ENCODE results near the gene LRP6. TPM values are rescaled to one million over a fixed set of nuclear protein-coding genes. Genes with fewer than 3 reads are reported as not detected.

The LRP6 gene
- polyA plus RNA-seq, 1 donor, result 25.2 TPM

DNA sequence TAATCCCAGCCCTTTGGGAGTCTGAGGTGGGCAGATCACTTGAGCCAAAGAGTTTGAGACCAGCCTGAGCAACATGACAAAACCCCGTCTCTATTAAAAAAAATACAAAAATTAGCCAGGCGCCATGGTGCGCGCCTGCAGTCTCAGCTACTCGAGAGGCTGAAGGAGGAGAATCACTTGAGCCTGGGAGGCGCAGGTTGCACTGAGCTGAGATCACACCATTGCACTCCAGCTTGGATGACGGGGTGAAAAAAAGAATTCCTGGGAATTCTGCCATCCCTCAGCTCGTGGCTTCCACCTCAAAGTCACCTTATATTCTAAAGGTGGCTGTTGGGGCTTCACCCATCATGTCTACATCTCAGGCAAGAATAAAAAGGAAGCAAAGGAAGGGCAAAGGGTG lies 183.2 kb downstream of the LRP6 start:
- Histone ChIP-seq H3K27ac (ENCODE audit: low read length) (no peak overlapping the region), H3K36me3 (ENCODE audit: control insufficient read depth, insufficient read depth, low read length) (peaks cover 26% of the 10 kb centered on the region), H3K4me3 (ENCODE audit: low read length) (no peak overlapping the region), H3K4me1 (ENCODE audit: control insufficient read depth, insufficient read depth, low read length) (peaks cover 22% of the 10 kb centered on the region), H3K9me3 (ENCODE audit: control insufficient read depth, low read depth, low read length) (no peaks in the 10 kb centered on the region), H3K27me3 (ENCODE audit: control insufficient read depth, insufficient read depth, low read length) (no peaks in the 10 kb centered on the region)
- DNase-seq, result no peak
- 100% methylated on average over 1 of the region's 8 CpGs for WGBS (ENCODE audit: insufficient coverage, low lambda C conversion rate)

DNA sequence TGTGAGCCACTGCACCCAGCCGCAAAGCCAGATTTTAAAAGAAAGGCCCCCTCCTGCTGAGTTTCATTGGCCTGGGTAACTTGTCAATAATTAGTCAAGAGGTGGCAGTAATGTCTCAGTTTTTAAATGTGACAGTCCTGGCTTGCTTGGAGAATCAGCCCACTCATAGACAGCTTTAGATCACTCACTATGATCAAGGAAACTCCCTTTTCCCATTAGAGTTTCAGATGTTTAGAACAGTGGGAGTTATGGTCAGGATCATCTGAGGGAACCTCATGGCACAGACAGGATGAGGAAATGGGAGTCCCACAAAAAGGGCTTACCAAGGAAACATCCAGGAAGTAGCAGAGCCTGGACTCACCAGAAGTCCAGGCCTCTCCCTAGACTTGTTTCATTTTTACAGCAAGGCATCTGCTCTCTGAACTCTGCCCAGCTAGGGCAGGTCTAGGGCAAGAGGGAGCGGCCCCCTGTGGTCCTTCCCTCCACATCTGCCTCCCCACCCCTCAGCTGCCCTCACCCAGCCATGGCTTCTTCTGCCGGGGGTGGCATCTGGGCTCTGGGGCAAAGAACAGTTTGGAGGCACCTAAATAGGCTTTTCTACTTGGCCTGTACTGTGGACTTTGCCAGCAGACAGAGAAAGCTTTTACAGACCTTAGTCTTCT lies 184.9 kb downstream of the LRP6 start:
- Histone ChIP-seq H3K27ac (ENCODE audit: low read length) (peak overlapping the region; percentile 91), H3K36me3 (ENCODE audit: control insufficient read depth, insufficient read depth, low read length) (peaks cover 13% of the 10 kb centered on the region), H3K4me3 (ENCODE audit: low read length) (no peak overlapping the region), H3K4me1 (ENCODE audit: control insufficient read depth, insufficient read depth, low read length) (peaks cover 22% of the 10 kb centered on the region), H3K9me3 (ENCODE audit: control insufficient read depth, low read depth, low read length) (no peaks in the 10 kb centered on the region), H3K27me3 (ENCODE audit: control insufficient read depth, insufficient read depth, low read length) (no peaks in the 10 kb centered on the region)
- peak; percentile 89 to 96 for DNase-seq
- no CpG with 5 or more reads among the region's 3 CpGs for whole genome bisulfite sequencing (ENCODE audit: insufficient coverage, low lambda C conversion rate)

DNA sequence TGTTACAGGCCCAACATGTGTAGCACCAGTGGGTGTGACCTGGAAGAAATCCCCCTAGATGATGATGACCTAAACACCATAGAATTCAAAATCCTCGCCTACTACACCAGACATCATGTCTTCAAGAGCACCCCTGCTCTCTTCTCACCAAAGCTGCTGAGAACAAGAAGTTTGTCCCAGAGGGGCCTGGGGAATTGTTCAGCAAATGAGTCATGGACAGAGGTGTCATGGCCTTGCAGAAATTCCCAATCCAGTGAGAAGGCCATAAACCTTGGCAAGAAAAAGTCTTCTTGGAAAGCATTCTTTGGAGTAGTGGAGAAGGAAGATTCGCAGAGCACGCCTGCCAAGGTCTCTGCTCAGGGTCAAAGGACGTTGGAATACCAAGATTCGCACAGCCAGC lies 187.6 kb downstream of the LRP6 start:
- Histone ChIP-seq H3K9me3 (ENCODE audit: control insufficient read depth, low read depth, low read length) (no peaks in the 10 kb centered on the region), H3K27ac (ENCODE audit: low read length) (no peak overlapping the region), H3K27me3 (ENCODE audit: control insufficient read depth, insufficient read depth, low read length) (no peaks in the 10 kb centered on the region), H3K36me3 (ENCODE audit: control insufficient read depth, insufficient read depth, low read length) (peaks cover 5% of the 10 kb centered on the region), H3K4me1 (ENCODE audit: control insufficient read depth, insufficient read depth, low read length) (peaks cover 22% of the 10 kb centered on the region), H3K4me3 (ENCODE audit: low read length) (no peak overlapping the region)
- no peak for DNase-seq
- WGBS (ENCODE audit: insufficient coverage, low lambda C conversion rate), result no CpG with 5 or more reads among the region's 5 CpGs

DNA sequence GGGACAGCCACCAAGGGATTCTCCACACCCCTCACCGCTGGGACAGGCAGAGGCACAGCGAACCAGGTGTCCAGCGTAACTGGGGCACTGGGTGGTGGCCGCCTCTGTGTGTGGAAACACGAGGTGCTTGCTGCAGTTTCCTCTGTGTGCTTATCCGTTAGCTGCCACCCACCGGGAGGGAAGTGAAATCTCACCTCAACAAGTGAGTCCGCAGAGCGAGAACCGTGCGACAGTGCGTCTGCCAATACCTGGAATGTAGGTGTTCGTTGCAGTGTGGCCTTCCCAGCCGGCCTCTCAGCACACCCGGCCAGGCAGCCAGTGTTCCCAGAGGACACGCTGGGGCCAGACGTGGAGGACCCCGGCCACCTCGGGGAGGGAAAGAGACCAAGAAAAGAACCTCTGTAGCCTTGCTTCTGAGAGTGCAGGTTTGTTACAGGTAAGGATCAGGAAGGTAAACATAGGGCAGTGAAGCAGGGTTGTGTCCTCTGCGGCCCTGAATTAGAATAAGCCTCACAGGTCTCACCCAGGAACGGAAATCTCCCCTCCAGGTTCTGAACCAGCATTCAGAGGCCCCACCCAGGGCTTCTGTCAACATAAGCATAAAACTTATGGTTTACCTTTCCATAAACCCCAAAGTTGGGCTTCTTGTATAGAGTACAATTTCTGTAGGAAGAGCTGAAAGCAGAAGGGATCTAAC lies 194.6 kb downstream of the LRP6 start:
- H3K27me3 ChIP-seq (ENCODE audit: control insufficient read depth, insufficient read depth, low read length), result no peaks in the 10 kb centered on the region
- no peaks in the 10 kb centered on the region for H3K9me3 ChIP-seq (ENCODE audit: control insufficient read depth, low read depth, low read length)
- peaks cover 12% of the 10 kb centered on the region for H3K4me1 ChIP-seq (ENCODE audit: control insufficient read depth, insufficient read depth, low read length)
- H3K4me3 ChIP-seq (ENCODE audit: low read length), result peak overlapping the region; percentile 42
- peak; percentile 54 to 84 for DNase-seq
- no CpG with 5 or more reads among the region's 21 CpGs for WGBS (ENCODE audit: insufficient coverage, low lambda C conversion rate)
- H3K36me3 ChIP-seq (ENCODE audit: control insufficient read depth, insufficient read depth, low read length), result peaks cover 2% of the 10 kb centered on the region
- peak overlapping the region; percentile 90 for H3K27ac ChIP-seq (ENCODE audit: low read length)

DNA sequence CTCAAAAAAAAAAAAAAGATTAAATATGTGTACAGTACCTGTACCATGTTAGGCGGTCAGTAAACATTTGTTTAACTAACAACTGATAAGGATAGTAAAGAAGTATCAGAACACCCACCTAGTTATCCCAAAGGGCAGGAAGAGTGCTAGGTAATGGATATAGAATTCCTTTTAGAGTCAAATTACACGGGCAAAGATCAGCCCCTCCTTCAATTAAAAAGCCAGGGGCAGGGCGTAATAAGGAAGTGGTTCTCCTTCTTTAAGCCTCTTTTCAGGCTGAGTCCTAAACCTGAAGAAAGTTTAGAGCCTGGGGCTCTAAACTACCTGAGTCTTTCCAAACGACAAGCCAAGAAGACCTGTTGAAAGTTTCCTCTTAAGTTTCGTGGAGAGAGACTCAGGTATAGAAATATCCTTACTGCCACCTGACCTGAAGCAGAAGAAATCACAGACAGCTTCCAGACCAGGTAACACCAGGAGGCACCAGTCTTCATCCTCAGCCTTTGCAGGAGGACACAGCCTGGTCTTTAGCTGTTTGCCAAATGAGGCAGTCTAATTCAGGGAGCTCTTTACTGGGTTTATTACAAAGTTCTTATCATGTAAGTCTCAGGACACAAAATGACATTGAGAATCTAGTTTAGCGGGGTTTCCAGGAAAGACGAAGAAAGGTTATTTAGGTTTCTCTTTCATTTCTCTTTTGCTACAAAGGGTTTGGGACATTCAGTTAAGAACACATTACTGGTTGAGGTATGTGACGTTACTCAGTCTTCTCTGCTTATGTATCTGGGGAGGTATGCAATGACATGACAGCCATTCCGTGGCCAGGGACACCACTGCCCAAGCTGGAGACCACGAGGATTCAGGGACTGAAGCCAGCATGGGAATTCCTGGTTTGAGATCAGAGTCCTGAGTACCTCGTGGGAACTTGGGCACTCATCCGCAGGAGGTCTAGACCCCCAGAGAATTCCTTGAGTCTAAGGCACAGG lies 195.9 kb downstream of the LRP6 start, which contains the start of gene BCL2L14:
Gene BCL2L14 (plus strand): TSS at position 266 of the 983 bp plus-strand sequence. CDS start 8,367 bp downstream, outside the sequence.
- Histone ChIP-seq H3K27me3 (ENCODE audit: control insufficient read depth, insufficient read depth, low read length) (no peaks in the 10 kb centered on the region), H3K9me3 (ENCODE audit: control insufficient read depth, low read depth, low read length) (no peaks in the 10 kb centered on the region), H3K27ac (ENCODE audit: low read length) (peak within 1 kb of the TSS; percentile 90), H3K4me1 (ENCODE audit: control insufficient read depth, insufficient read depth, low read length) (peaks cover 12% of the 10 kb centered on the region), H3K36me3 (ENCODE audit: control insufficient read depth, insufficient read depth, low read length) (peaks cover 2% of the 10 kb centered on the region), H3K4me3 (ENCODE audit: low read length) (peak within 1 kb of the TSS; percentile 42)
- DNase-seq, result peak; percentile 58 to 89
- 34% methylated on average over 2 of the region's 12 CpGs for WGBS (ENCODE audit: insufficient coverage, low lambda C conversion rate)

DNA sequence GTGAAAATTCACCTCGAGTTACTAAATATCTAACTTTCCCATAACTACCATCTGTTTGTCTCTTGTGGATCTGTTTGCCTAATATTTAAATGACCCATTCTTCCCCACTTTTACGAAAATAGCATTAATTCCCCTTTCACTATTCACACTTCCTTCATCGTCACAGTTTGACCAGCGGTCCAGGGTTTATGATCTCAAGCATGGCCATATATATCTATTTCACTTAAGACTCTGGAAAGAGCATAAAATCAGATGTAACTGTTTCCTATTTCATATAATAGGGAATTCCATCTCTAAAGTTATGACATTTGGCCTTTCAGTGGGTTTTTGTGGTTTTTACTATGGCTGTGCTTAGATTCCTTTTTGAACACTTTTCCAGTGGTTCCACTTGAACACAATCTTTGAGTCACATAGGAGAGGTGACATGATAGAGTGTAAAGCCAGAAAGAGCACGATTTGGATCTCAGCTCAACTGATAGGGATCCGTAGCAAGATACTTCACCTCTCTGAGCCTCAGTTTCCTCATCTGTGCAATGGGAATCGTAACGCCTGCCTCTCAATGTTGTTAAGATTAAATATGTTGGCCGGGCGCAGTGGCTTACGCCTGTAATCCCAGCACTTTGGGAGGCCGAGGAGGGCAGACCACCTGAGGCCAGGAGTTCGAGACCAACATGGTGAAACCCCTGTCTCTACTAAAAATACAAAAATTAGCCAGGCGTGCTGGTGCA lies 196.9 kb downstream of the LRP6 start:
- Histone ChIP-seq H3K27me3 (ENCODE audit: control insufficient read depth, insufficient read depth, low read length) (no peaks in the 10 kb centered on the region), H3K4me1 (ENCODE audit: control insufficient read depth, insufficient read depth, low read length) (peaks cover 12% of the 10 kb centered on the region), H3K27ac (ENCODE audit: low read length) (peak overlapping the region; percentile 90), H3K36me3 (ENCODE audit: control insufficient read depth, insufficient read depth, low read length) (peaks cover 2% of the 10 kb centered on the region), H3K9me3 (ENCODE audit: control insufficient read depth, low read depth, low read length) (no peaks in the 10 kb centered on the region), H3K4me3 (ENCODE audit: low read length) (no peak overlapping the region)
- no peak for DNase-seq
- 86% methylated on average over 4 of the region's 14 CpGs for WGBS (ENCODE audit: insufficient coverage, low lambda C conversion rate)

DNA sequence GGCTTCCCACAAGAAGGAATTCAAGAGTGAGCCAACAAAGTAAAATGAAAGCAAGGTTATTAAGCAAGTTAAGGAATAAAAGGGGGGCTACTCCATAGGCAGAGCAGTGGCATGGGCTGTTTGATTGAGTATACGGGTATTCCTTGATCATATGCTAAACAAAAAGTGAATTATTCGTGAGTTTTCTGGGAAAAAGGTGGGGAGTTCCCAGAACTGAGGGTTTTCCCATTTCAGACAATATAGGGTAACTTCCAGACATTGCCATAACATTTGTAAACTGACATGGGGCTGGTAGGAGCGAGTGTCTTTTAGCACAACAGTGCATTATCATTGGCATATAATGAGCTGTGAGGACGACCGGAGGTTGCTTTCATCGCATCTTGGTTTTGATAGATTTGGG lies 198.1 kb downstream of the LRP6 start:
- DNase-seq, result no peak
- Histone ChIP-seq H3K4me1 (ENCODE audit: control insufficient read depth, insufficient read depth, low read length) (peaks cover 11% of the 10 kb centered on the region), H3K27me3 (ENCODE audit: control insufficient read depth, insufficient read depth, low read length) (no peaks in the 10 kb centered on the region), H3K27ac (ENCODE audit: low read length) (no peak overlapping the region), H3K36me3 (ENCODE audit: control insufficient read depth, insufficient read depth, low read length) (peaks cover 2% of the 10 kb centered on the region), H3K4me3 (ENCODE audit: low read length) (no peak overlapping the region), H3K9me3 (ENCODE audit: control insufficient read depth, low read depth, low read length) (no peaks in the 10 kb centered on the region)
- 80% methylated on average over 1 of the region's 6 CpGs for WGBS (ENCODE audit: insufficient coverage, low lambda C conversion rate)

Other genes with a start within 250 kb of the LRP6 start
- gene BCL2L14, start 196.1 kb downstream of the LRP6 start, polyA plus RNA-seq, result 40.4 TPM
- gene MANSC1, start 83.2 kb upstream of the LRP6 start, polyA plus RNA-seq, result 30.1 TPM
- gene BORCS5, start 90.0 kb upstream of the LRP6 start, polyA plus RNA-seq, result 6.4 TPM